Endothelial cell of umbilical vein (primary cell): Measurements from ENCODE around the gene EHMT1.

Experiments
- MAX ChIP-seq: IDR thresholded peaks from 2 replicates; pipeline ENCODE4 v1.6.1; 2011; ENCODE audit not compliant: insufficient read depth, insufficient read length
- MYC ChIP-seq: IDR thresholded peaks from one replicate; pipeline ENCODE4 v1.6.1; 2011; ENCODE audit warnings: mild to moderate bottlenecking, low read depth, low read length
- POLR2A ChIP-seq: IDR thresholded peaks from 2 replicates; pipeline ENCODE4 v1.6.1; 2012; ENCODE audit warnings: low read depth, mild to moderate bottlenecking, control low read depth, low read length

DNA sequence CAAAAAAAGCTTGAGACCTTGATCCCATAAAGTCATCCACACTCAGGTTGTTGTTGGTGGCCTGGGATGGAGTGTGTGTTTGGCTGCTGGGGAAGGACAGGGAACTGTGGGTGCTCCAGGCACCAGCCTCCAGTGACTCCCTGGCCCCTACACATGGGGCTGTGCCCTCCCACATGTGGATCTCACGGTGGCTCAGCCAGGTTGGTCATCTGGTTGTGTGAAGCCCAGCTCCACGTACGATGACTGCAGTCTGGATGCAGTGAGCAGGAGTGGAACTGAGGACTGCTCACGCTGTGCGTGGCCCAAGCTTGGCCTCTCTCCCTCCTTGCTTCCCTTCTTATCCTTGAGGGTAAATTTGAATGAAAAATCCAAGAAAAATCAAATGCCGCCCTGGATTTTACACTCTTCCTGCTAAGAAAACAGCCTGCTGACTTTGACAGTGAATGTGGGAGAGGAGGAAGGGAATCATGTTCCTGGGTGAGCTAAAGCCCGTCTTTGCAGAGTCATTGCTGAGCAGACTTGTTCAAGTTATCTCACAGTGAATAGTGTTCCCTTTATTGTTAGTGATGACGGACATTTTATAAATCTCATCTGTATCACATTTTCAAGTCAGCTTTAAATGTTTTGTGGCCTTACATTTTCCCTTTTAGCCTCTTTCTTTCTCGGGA is 193.7 kb downstream of the EHMT1 start:
- TF ChIP-seq POLR2A (no peak), MAX (no peak), MYC (no peak)
